Measurements from ENCODE around the gene UCP3. TPM values are rescaled to one million over a fixed set of nuclear protein-coding genes. Genes with fewer than 3 reads are reported as not detected.

UCP3 gene
- total RNA-seq, 1 donor from 2014 or later: 1.8 TPM

- peaks cover 6% of the 10 kb centered on the region for H3K4me1 Mint-ChIP-seq (ENCODE audit: unreplicated experiment)
- DNase-seq (ENCODE audit: extremely low spot score, unreplicated experiment): no peak
- no peak for TF ChIP-seq CTCF (IDR thresholded peaks at IDR 0.05)
- no peaks in the 10 kb centered on the region for H3K9me3 Mint-ChIP-seq (ENCODE audit: unreplicated experiment)
- H3K27me3 Mint-ChIP-seq (ENCODE audit: unreplicated experiment): no peaks in the 10 kb centered on the region
- H3K4me3 Mint-ChIP-seq (ENCODE audit: unreplicated experiment): no peak overlapping the region
- H3K36me3 Mint-ChIP-seq (ENCODE audit: unreplicated experiment): peaks cover 3% of the 10 kb centered on the region
- H3K27ac Mint-ChIP-seq (ENCODE audit: unreplicated experiment): no peak overlapping the region
Observed at GRCh38 chr11:74009675-74010305, 905 bp upstream of the UCP3 start.

- H3K9me3 Mint-ChIP-seq (ENCODE audit: unreplicated experiment): no peaks in the 10 kb centered on the region
- no peak overlapping the region for H3K27ac Mint-ChIP-seq (ENCODE audit: unreplicated experiment)
- no peak for DNase-seq (ENCODE audit: extremely low spot score, unreplicated experiment)
- TF ChIP-seq CTCF (IDR thresholded peaks at IDR 0.05): no peak
- peaks cover 3% of the 10 kb centered on the region for H3K36me3 Mint-ChIP-seq (ENCODE audit: unreplicated experiment)
- no peaks in the 10 kb centered on the region for H3K27me3 Mint-ChIP-seq (ENCODE audit: unreplicated experiment)
- H3K4me3 Mint-ChIP-seq (ENCODE audit: unreplicated experiment): no peak overlapping the region
- H3K4me1 Mint-ChIP-seq (ENCODE audit: unreplicated experiment): peaks cover 6% of the 10 kb centered on the region
Observed at GRCh38 chr11:74009230-74009547, 304 bp upstream of the UCP3 start.

GRCh38 chr11:74007691-74008372 lies 1.1 kb downstream of the UCP3 start:
- H3K9me3 Mint-ChIP-seq (ENCODE audit: unreplicated experiment): no peaks in the 10 kb centered on the region
- H3K27me3 Mint-ChIP-seq (ENCODE audit: unreplicated experiment): no peaks in the 10 kb centered on the region
- TF ChIP-seq CTCF (IDR thresholded peaks at IDR 0.05): no peak
- H3K36me3 Mint-ChIP-seq (ENCODE audit: unreplicated experiment): peaks cover 8% of the 10 kb centered on the region
- no peak overlapping the region for H3K4me3 Mint-ChIP-seq (ENCODE audit: unreplicated experiment)
- DNase-seq (ENCODE audit: extremely low spot score, unreplicated experiment): no peak
- H3K4me1 Mint-ChIP-seq (ENCODE audit: unreplicated experiment): peaks cover 6% of the 10 kb centered on the region
- H3K27ac Mint-ChIP-seq (ENCODE audit: unreplicated experiment): no peak overlapping the region

GRCh38 chr11:74006743-74007304 lies 2.1 kb downstream of the UCP3 start:
- no peak overlapping the region for H3K27ac Mint-ChIP-seq (ENCODE audit: unreplicated experiment)
- H3K36me3 Mint-ChIP-seq (ENCODE audit: unreplicated experiment): peaks cover 6% of the 10 kb centered on the region
- TF ChIP-seq CTCF (IDR thresholded peaks at IDR 0.05): no peak
- no peaks in the 10 kb centered on the region for H3K27me3 Mint-ChIP-seq (ENCODE audit: unreplicated experiment)
- H3K9me3 Mint-ChIP-seq (ENCODE audit: unreplicated experiment): no peaks in the 10 kb centered on the region
- no peak for DNase-seq (ENCODE audit: extremely low spot score, unreplicated experiment)
- peaks cover 1% of the 10 kb centered on the region for H3K4me1 Mint-ChIP-seq (ENCODE audit: unreplicated experiment)
- H3K4me3 Mint-ChIP-seq (ENCODE audit: unreplicated experiment): no peak overlapping the region

GRCh38 chr11:74005721-74006517 lies 3.0 kb downstream of the UCP3 start:
- TF ChIP-seq CTCF (IDR thresholded peaks at IDR 0.05): no peak
- peaks cover 9% of the 10 kb centered on the region for H3K36me3 Mint-ChIP-seq (ENCODE audit: unreplicated experiment)
- H3K27me3 Mint-ChIP-seq (ENCODE audit: unreplicated experiment): no peaks in the 10 kb centered on the region
- no peak for DNase-seq (ENCODE audit: extremely low spot score, unreplicated experiment)
- H3K4me1 Mint-ChIP-seq (ENCODE audit: unreplicated experiment): no peaks in the 10 kb centered on the region
- no peak overlapping the region for H3K4me3 Mint-ChIP-seq (ENCODE audit: unreplicated experiment)
- H3K27ac Mint-ChIP-seq (ENCODE audit: unreplicated experiment): no peak overlapping the region
- H3K9me3 Mint-ChIP-seq (ENCODE audit: unreplicated experiment): no peaks in the 10 kb centered on the region

Data from osteocyte (in vitro differentiated cells).